Ascending aorta (tissue), 2 donors: ENCODE measurements around the gene PPP1R15A. TPM values are rescaled to one million over a fixed set of nuclear protein-coding genes. Genes with fewer than 3 reads are reported as not detected.
"Not testable (repeated sequence)": the region's sequence is repeated elsewhere in the genome, so short reads cannot be mapped to it uniquely, and the experiment has no call there.

Experiments used
- DNase-seq, 2 donors: peaks; one replicate each; pipeline ENCODE4 v3.0.0-alpha.2; 2019; ENCODE audit warnings: low spot score in 2 of 2
- H3K27ac ChIP-seq, 2 donors: fragments of 200-600 bp; sonication (generic); one replicate each; pipeline ENCODE4 v1.5.1; 2016 to 2017; ENCODE audit warnings: mild to moderate bottlenecking in 1 of 2
- H3K27me3 ChIP-seq: fragments of 200-600 bp; sonication (generic); one replicate; pipeline ENCODE4 v1.5.1; 2017
- H3K36me3 ChIP-seq, 2 donors: fragments of 200-600 bp; sonication (generic); one replicate each; pipeline ENCODE4 v1.5.1; 2016
- H3K4me1 ChIP-seq, 2 donors: fragments of 200-600 bp; sonication (generic); one replicate each; pipeline ENCODE4 v1.5.1; 2016 to 2017; ENCODE audit warnings: mild to moderate bottlenecking in 1 of 2
- H3K4me3 ChIP-seq, 2 donors: fragments of 200-600 bp; sonication (generic); one replicate each; pipeline ENCODE4 v1.5.1; 2016 to 2017; ENCODE audit warnings: mild to moderate bottlenecking in 1 of 2
- H3K9me3 ChIP-seq, 2 donors: fragments of 200-600 bp; sonication (generic); one replicate each; pipeline ENCODE4 v1.5.1; 2016
- CTCF ChIP-seq, 3 experiments: fragments of 200-600 bp in 2 of 3; fragments of 450-650 bp in 1 of 3; sonication (generic) in 2 of 3; IDR thresholded peaks; one replicate each; pipeline ENCODE4 v1.5.1; 2016 to 2019; ENCODE audit warnings: antibody characterized with exemption in 3 of 3, mild to moderate bottlenecking in 1 of 3, moderate library complexity in 1 of 3
- intact Hi-C: fragments of 100-400 bp; cut with DNase I; formaldehyde crosslinking; loops from one replicate; pipeline ENCODE4 v1.15.1; 2023
- total RNA-seq: library from RNA; depleted of rRNA; stranded (reverse); fragments of >200 nt; gene quantifications from one replicate; pipeline ENCODE4 v1.1.0, GENCODE V29; 2016

Gene PPP1R15A
- total RNA-seq, 1 donor from 2014 or later = 142 TPM

- intact Hi-C loops = no loop called here
- TF ChIP-seq CTCF (IDR thresholded peaks at IDR 0.05) = no peak
Observed at GRCh38 chr19:48890551-48890950, 18.3 kb downstream of the PPP1R15A start.

GRCh38 chr19:48895226-48895625, 23.0 kb downstream of the PPP1R15A start:
- intact Hi-C loops = no loop called here
- DNase-seq = no peak
- Histone ChIP-seq H3K27ac (no peak overlapping the region), H3K9me3 (no peaks in the 10 kb centered on the region), H3K4me1 (peaks cover 0 to 3% of the 10 kb centered on the region in 2 donors), H3K36me3 (no peaks in the 10 kb centered on the region), H3K27me3 (no peaks in the 10 kb centered on the region), H3K4me3 (peak overlapping the region in 1 of 2 donors; percentile 59)
- TF ChIP-seq CTCF (IDR thresholded peaks at IDR 0.05) = no peak

More at GRCh38 chr19:48890551-48890950, 18.3 kb downstream of the PPP1R15A start:
- Histone ChIP-seq H3K4me1 (no peaks in the 10 kb centered on the region), H3K4me3 (no peak overlapping the region), H3K27ac (no peak overlapping the region), H3K27me3 (no peaks in the 10 kb centered on the region), H3K9me3 (no peaks in the 10 kb centered on the region), H3K36me3 (no peaks in the 10 kb centered on the region)
- DNase-seq = no peak

GRCh38 chr19:48896191-48896720, 24.0 kb downstream of the PPP1R15A start:
- H3K4me1 ChIP-seq = peaks cover under 1 to 10% of the 10 kb centered on the region in 2 donors
- peak overlapping the region in 1 of 2 donors; percentile 48 for H3K27ac ChIP-seq
- no peaks in the 10 kb centered on the region for H3K36me3 ChIP-seq
- TF ChIP-seq CTCF (IDR thresholded peaks at IDR 0.05) = no peak
- no peak for DNase-seq
- H3K9me3 ChIP-seq = no peaks in the 10 kb centered on the region
- H3K27me3 ChIP-seq = no peaks in the 10 kb centered on the region
- H3K4me3 ChIP-seq = peak overlapping the region in 1 of 2 donors; percentile 59
- intact Hi-C loops = no loop called here

- no peak overlapping the region for H3K4me3 ChIP-seq
- no peak for DNase-seq
- intact Hi-C loops = no loop called here
- H3K9me3 ChIP-seq = no peaks in the 10 kb centered on the region
- no peak for TF ChIP-seq CTCF (IDR thresholded peaks at IDR 0.05)
- peak overlapping the region in 1 of 2 donors; percentile 48 for H3K27ac ChIP-seq
- H3K4me1 ChIP-seq = peaks cover 6 to 19% of the 10 kb centered on the region in 2 donors
- peaks cover 0 to 4% of the 10 kb centered on the region in 2 donors for H3K36me3 ChIP-seq
- no peaks in the 10 kb centered on the region for H3K27me3 ChIP-seq
Observed at GRCh38 chr19:48897181-48897580, 25.0 kb downstream of the PPP1R15A start.

- peaks cover 6 to 28% of the 10 kb centered on the region in 2 donors for H3K4me1 ChIP-seq
- H3K36me3 ChIP-seq, intact Hi-C loops, H3K27me3 ChIP-seq, DNase-seq, H3K9me3 ChIP-seq: not testable (repeated sequence)
- H3K4me3 ChIP-seq = peak overlapping the region in 1 of 2 donors; percentile 91
- H3K27ac ChIP-seq = peak overlapping the region; percentile 94 to 96
Observed at GRCh38 chr19:48899386-48899749, 27.1 kb downstream of the PPP1R15A start.

- intact Hi-C loops = loop anchor here (1.0 kb wide), 5 partner anchors 22 to 93 kb away; partner anchors contain the start of genes BAX, FTL, GYS1 and PPP1R15A
- H3K27me3 ChIP-seq = no peaks in the 10 kb centered on the region
- peak; percentile 98 to 100 for DNase-seq
- peaks cover 6 to 28% of the 10 kb centered on the region in 2 donors for H3K4me1 ChIP-seq
- TF ChIP-seq CTCF (IDR thresholded peaks at IDR 0.05) = peak; percentile 14 to 50 (median 31)
- H3K4me3 ChIP-seq = peak within 1 kb of the TSS; percentile 75 to 91
- peaks cover 10 to 16% of the 10 kb centered on the region in 2 donors for H3K36me3 ChIP-seq
- H3K9me3 ChIP-seq = no peaks in the 10 kb centered on the region
- peak within 1 kb of the TSS; percentile 94 to 96 for H3K27ac ChIP-seq
Observed at GRCh38 chr19:48899781-48900476, 27.7 kb downstream of the PPP1R15A start, which contains the start of gene NUCB1. NUCB1 (plus strand) TSS chr19:48900312; CDS start chr19:48900797, 485 bp downstream.
